Measurements from ENCODE around the gene FBRSL1. TPM values are rescaled to one million over a fixed set of nuclear protein-coding genes. Genes with fewer than 3 reads are reported as not detected.

Gene FBRSL1
- total RNA-seq, 1 experiment from 2014 or later: 45.3 TPM

- H3K9ac ChIP-seq (ENCODE audit: low read length): no peak overlapping the region
- H3F3A ChIP-seq (ENCODE audit: low read length, unreplicated experiment): no peaks in the 10 kb centered on the region
- intact Hi-C loops (cut with micrococcal nuclease): no loop called here
- H3K27me3 ChIP-seq (ENCODE audit: low read length): no peaks in the 10 kb centered on the region
- no peaks in the 10 kb centered on the region for H3K79me2 ChIP-seq (ENCODE audit: low read length)
- no peak overlapping the region for H3K4me3 ChIP-seq (ENCODE audit: low read length)
- H3K27ac ChIP-seq (ENCODE audit: low read length): no peak overlapping the region
- CTCF ChIA-PET: no interaction called here
- H3K36me3 ChIP-seq (ENCODE audit: low read depth, low read length): no peaks in the 10 kb centered on the region
- H3K9me2 ChIP-seq (replicated peaks; ENCODE audit: low read length): no peaks in the 10 kb centered on the region
- no peak overlapping the region for H3K4me2 ChIP-seq (ENCODE audit: low read length)
- BruUV-seq (replicated peaks): no TSS peak
- H3K9me3 ChIP-seq (ENCODE audit: low read length): no peaks in the 10 kb centered on the region
- POLR2A ChIA-PET (ENCODE audit: unreplicated experiment): no interaction called here
- TF ChIP-seq EZH2 (IDR thresholded peaks at IDR 0.05; ENCODE audit: low read length, unreplicated experiment) (no peak), CTCF (conservative IDR thresholded peaks at IDR 0.05; ENCODE audit: low read depth, low read length) (no peak), EZH2phosphoT487 (IDR thresholded peaks at IDR 0.05; ENCODE audit: borderline replicate concordance, low read length) (no peak)
- ATAC-seq: no peak
- H3K4me1 ChIP-seq (ENCODE audit: insufficient read depth, low read length): no peaks in the 10 kb centered on the region
- no peak overlapping the region for H2AFZ ChIP-seq (ENCODE audit: low read length)
- no peak for DNase-seq
- H4K20me1 ChIP-seq (ENCODE audit: low read length): no peaks in the 10 kb centered on the region
Observed at GRCh38 chr12:132476038-132476414, 13.9 kb upstream of the FBRSL1 start.

GRCh38 chr12:132476421-132476820 lies 13.5 kb upstream of the FBRSL1 start:
- ChIA-PET POLR2A (ENCODE audit: unreplicated experiment) (no interaction called here), CTCF (no interaction called here)
- no peak overlapping the region for H2AFZ ChIP-seq (ENCODE audit: low read length)
- intact Hi-C loops (cut with micrococcal nuclease): no loop called here
- no peak overlapping the region for H3K9ac ChIP-seq (ENCODE audit: low read length)
- ATAC-seq: no peak
- H3K79me2 ChIP-seq (ENCODE audit: low read length): no peaks in the 10 kb centered on the region
- H3K4me2 ChIP-seq (ENCODE audit: low read length): no peak overlapping the region
- H3K9me3 ChIP-seq (ENCODE audit: low read length): no peaks in the 10 kb centered on the region
- BruUV-seq (replicated peaks): no TSS peak
- DNase-seq: no peak
- no peaks in the 10 kb centered on the region for H3K9me2 ChIP-seq (replicated peaks; ENCODE audit: low read length)
- no peaks in the 10 kb centered on the region for H3K27me3 ChIP-seq (ENCODE audit: low read length)
- no peaks in the 10 kb centered on the region for H3K36me3 ChIP-seq (ENCODE audit: low read depth, low read length)
- H3K4me3 ChIP-seq (ENCODE audit: low read length): no peak overlapping the region
- H3F3A ChIP-seq (ENCODE audit: low read length, unreplicated experiment): no peaks in the 10 kb centered on the region
- H4K20me1 ChIP-seq (ENCODE audit: low read length): no peaks in the 10 kb centered on the region
- no peak for TF ChIP-seq CTCF (conservative IDR thresholded peaks at IDR 0.05; ENCODE audit: low read depth, low read length)
- no peak for TF ChIP-seq EZH2phosphoT487 (IDR thresholded peaks at IDR 0.05; ENCODE audit: borderline replicate concordance, low read length)
- no peak for TF ChIP-seq EZH2 (IDR thresholded peaks at IDR 0.05; ENCODE audit: low read length, unreplicated experiment)
- H3K27ac ChIP-seq (ENCODE audit: low read length): no peak overlapping the region
- no peaks in the 10 kb centered on the region for H3K4me1 ChIP-seq (ENCODE audit: insufficient read depth, low read length)

GRCh38 chr12:132477017-132477702 lies 12.8 kb upstream of the FBRSL1 start:
- DNase-seq: no peak
- Histone ChIP-seq H3K9ac (ENCODE audit: low read length) (no peak overlapping the region), H3K4me3 (ENCODE audit: low read length) (no peak overlapping the region), H3K79me2 (ENCODE audit: low read length) (no peaks in the 10 kb centered on the region), H3K9me3 (ENCODE audit: low read length) (no peaks in the 10 kb centered on the region), H2AFZ (ENCODE audit: low read length) (no peak overlapping the region), H3K36me3 (ENCODE audit: low read depth, low read length) (no peaks in the 10 kb centered on the region), H4K20me1 (ENCODE audit: low read length) (no peaks in the 10 kb centered on the region), H3K27ac (ENCODE audit: low read length) (no peak overlapping the region), H3K4me1 (ENCODE audit: insufficient read depth, low read length) (no peaks in the 10 kb centered on the region), H3F3A (ENCODE audit: low read length, unreplicated experiment) (no peaks in the 10 kb centered on the region), H3K4me2 (ENCODE audit: low read length) (no peak overlapping the region), H3K9me2 (replicated peaks; ENCODE audit: low read length) (no peaks in the 10 kb centered on the region), H3K27me3 (ENCODE audit: low read length) (no peaks in the 10 kb centered on the region)
- POLR2A ChIA-PET (ENCODE audit: unreplicated experiment): no interaction called here
- no peak for TF ChIP-seq EZH2 (IDR thresholded peaks at IDR 0.05; ENCODE audit: low read length, unreplicated experiment)
- intact Hi-C loops (cut with micrococcal nuclease): no loop called here
- CTCF ChIA-PET: no interaction called here
- BruUV-seq (replicated peaks): no TSS peak
- ATAC-seq: no peak

Data from PC-3 (cell line).